Measurements from ENCODE around the gene LINC00237.

LINC00237 gene

DNA sequence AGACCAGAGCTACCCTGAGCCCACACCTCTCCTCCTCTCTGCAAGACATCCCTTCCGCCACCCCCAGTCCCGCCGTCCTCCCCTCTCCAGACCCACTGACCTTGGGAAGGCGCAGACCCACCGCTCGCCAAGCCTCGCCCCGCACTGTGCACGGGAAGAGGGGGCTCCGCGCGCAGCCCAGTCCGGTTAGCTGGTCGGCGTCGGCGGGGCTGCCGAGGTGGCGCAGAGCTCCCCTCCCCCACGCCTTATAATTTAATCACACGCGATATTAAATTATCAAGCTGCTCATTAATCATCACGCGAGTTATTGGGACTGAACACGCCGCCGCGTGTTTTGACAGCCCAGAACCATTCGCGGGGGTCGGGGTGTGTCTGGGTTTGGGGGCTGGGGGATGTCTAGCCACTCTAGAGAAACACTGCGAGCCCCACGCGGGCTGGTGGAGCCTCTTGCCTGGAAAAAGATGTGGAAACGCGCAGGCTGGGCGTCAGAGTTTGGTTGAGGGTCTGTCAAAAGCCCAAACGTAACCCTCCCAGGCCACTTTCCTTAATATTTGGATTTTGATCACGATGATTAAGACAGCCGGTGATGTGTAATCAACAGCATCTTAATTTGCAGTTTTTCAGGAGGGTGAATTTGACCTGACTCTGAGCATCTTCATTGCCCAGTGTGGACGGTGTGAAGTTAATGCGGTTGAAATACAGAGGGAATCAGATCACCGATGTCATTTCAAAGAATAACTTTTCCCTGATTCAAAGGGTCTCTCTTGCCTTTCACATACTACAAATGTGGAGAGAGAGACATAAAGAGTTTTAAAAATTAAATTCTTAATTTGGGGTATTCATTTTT lies at the start of gene LINC00237:
LINC00237 (minus strand) TSS at position 188 of the 847 bp plus-strand sequence.
- DNase-seq (ENCODE audit: low spot score), result no peak

- no peak for DNase-seq (ENCODE audit: low spot score)
These were observed 49.1 kb upstream of the LINC00237 start for GRCh38 chr20:21155268-21155667.

- no peak for DNase-seq (ENCODE audit: low spot score)
These were observed 48.5 kb upstream of the LINC00237 start for GRCh38 chr20:21154692-21155091.

DNA sequence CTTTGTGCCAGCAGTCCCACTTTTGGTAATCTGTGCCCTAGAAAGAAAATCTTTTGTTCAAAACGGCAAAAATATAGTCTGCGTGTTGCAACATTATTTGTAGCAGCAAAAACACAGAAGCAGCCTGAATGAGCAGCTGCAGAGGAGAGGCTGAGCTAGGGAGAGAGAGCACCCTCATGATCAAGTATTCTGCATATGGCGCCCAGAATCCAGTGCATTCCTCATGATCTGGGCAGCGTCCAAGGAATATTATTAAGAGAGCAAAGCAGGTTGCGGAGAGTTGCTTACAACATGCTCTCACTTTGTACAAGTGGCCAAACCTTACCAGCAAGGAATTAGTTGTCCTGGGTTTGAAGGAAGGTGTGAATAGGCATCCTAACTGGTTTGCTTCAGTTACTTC lies 45.6 kb upstream of the LINC00237 start:
- no peak for DNase-seq (ENCODE audit: low spot score)

DNA sequence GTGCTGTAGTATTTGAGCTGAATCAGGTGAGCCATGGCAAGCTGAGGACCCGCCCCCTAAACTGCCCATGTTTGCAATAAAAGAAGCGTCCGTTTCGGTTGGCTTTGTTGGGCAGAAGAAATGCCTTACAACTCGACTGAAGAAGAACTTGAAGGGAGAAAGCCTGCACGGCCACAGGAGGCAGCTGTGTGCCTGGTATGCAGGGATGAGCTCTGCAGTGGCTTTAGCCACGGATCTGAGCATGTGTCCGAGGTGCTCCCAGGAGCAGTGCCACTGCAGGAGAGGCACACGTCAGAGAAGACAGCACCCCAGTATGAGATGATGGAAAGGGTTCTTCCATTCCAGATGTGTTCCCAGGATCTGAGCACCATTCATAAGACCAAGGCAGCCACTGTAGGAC lies 43.2 kb upstream of the LINC00237 start:
- DNase-seq (ENCODE audit: low spot score), result no peak

DNA sequence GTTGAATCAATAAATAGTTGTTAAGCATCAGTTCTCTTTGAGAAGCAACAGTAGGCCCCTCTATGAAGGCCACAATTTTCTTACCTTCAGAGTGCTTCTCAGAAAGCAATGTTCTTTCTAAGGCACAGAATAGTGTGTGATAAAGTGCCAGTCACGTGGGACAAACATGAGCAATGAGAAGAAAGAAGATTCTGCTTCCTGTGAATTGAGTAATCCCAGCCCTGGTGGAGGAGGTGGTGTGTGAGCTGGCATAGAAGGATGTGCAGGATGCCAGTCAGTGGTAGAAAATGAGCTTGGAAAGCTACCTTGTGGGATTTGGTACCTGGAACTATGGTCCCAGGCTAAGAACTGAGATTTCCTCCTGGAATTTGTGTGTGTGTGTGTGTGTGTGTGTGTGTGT lies 41.4 kb upstream of the LINC00237 start:
- no peak for DNase-seq (ENCODE audit: low spot score)

- DNase-seq (ENCODE audit: low spot score), result no peak
These were observed 40.1 kb upstream of the LINC00237 start for GRCh38 chr20:21146215-21146614.

DNA sequence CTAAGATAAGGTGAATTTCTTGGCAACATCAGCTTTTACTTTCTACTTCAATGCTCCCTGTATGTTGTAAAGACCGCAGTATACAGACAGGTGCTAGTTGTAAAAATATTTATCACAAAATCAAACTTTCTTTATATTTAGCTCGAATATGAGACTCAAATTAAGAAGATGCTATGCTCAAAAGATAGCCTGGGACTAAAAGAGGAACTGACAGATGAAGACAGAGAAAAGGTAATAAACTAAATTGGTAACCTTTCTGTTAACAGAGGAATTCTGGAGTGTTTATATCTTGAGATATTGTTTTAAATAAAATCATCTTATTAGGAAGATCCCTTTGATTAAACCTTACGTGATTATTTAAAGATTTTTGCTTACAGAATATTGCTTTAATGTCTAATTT lies 39.3 kb upstream of the LINC00237 start:
- DNase-seq (ENCODE audit: low spot score), result no peak

- DNase-seq (ENCODE audit: low spot score), result no peak
These were observed 37.2 kb upstream of the LINC00237 start for GRCh38 chr20:21143194-21143890.

GRCh38 chr20:21141825-21142224 lies 35.7 kb upstream of the LINC00237 start:
- DNase-seq (ENCODE audit: low spot score), result no peak

- no peak for DNase-seq (ENCODE audit: low spot score)
These were observed 33.9 kb upstream of the LINC00237 start for GRCh38 chr20:21139881-21140566.

DNA sequence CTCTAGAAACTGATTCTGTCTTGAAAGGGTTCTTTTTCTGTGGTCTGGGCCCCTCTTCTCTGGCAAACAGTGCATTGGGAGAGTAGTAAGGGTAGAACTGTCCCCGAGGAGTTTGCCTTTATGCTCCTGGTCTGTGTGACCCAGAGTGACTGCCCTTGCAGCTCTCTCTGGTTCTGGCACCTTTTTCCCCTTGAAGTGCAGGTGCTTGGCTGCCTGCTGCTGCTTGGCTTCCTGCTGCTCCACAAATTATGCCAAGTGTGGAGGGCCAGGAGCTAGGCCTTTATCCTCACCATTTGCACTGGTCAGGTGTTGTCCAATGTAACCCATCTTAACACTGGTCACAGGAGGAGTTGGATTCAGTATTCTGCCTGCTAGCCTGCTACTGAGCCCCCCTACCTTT lies 30.9 kb upstream of the LINC00237 start:
- DNase-seq (ENCODE audit: low spot score), result no peak

GRCh38 chr20:21136015-21136732 lies 30.0 kb upstream of the LINC00237 start:
- DNase-seq (ENCODE audit: low spot score), result no peak

- DNase-seq (ENCODE audit: low spot score), result no peak
These were observed 28.8 kb upstream of the LINC00237 start for GRCh38 chr20:21134883-21135493.

- no peak for DNase-seq (ENCODE audit: low spot score)
These were observed 27.9 kb upstream of the LINC00237 start for GRCh38 chr20:21133917-21134622.

- DNase-seq (ENCODE audit: low spot score), result no peak
These were observed 27.2 kb upstream of the LINC00237 start for GRCh38 chr20:21133404-21133803.

- DNase-seq (ENCODE audit: low spot score), result no peak
These were observed 23.7 kb upstream of the LINC00237 start for GRCh38 chr20:21129861-21130260.

- no peak for DNase-seq (ENCODE audit: low spot score)
These were observed 21.2 kb upstream of the LINC00237 start for GRCh38 chr20:21127201-21127981.

- no peak for DNase-seq (ENCODE audit: low spot score)
These were observed 20.4 kb upstream of the LINC00237 start for GRCh38 chr20:21126581-21126870.

DNA sequence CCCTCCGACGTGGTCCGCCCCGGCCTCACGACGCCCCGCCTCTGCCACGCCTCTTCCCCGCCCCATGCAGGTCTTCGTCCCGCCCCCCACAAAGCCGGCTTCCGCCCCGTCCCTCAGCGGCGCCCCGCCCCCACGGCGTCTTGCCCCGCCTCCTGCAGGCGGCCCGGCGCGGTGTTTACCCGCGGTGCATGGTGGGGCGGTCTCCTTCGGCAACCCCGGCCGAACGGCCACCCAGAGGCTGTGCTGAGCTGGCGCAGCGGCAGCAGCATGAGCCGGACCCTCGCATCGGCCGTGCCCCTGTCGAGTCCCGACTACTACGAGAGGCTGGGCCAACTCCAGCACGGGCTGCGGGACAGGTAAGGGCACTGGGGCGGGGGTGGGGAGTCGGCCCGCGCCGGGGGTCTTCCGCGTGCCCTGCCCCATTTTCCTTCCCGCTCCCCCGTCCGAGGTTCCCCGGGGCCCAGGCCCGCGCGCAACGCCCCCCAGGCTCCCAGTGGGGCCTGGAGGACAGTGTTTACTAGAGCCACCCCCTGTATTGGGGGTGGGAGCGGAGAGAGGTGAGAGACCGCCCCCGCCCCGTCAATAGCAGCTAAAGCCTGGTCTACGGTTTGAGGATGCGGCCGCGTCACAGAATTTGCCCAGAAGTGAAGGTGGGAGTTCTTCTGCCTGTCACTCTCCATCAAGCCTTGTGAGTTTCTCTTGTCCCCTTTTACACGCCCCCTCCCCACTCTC lies 19.9 kb upstream of the LINC00237 start, which contains the start of gene KIZ:
KIZ (plus strand) TSS at position 234 of the 732 bp plus-strand sequence; CDS start at position 268, 34 bp downstream.
- peak; percentile 97 for DNase-seq (ENCODE audit: low spot score)
